Fibroblast of skin of left biceps (primary cell): ENCODE measurements around the gene SORBS1.

Experiments used
- DNase-seq, 2 experiments: peaks; one replicate each; pipeline ENCODE4 v3.0.0-alpha.2; 2013; ENCODE audit warnings: low read depth in 2 of 2

SORBS1 gene

DNA sequence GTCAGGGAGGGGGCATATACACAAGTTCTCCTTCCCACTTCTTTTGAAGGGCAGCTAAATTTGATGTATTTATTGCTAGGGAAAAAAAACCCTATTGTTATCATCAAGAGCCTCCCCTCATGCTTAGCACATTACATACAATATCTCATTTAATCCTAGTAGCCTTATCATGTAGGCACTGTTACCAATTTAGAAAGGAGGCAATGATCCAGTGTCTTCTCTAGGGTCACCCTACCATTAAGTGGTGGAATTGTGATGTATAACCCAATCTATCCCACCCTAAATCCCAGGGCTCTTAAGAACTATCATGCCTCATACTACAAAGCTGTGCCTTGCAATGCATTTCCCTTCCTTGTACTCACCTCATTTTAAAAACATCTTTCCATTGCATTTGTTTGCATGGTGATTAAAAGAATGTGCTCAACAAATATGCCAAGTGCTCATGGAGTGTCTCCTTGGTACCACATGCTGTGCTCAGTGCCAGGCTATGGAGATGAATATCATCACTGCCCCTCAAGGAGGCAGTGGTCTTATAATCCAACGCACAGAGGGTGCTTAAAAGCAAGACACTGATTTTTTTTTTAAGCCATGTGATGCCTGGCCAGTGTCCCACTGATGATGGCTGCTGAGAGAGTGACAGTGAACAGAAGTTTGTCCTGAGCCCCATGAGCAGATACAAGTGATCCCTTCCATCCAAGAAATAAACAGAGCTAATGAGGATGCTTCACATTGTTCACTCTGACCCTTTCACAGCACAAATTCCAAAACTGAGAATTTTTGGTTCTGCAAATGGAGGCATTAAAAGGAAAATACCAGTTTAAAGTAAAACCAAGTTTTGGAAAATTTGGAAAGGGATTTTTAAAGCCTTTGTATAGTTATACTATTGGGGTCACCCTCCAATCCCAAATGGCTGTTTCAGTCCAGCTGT lies 98.2 kb downstream of the SORBS1 start:
- DNase-seq: no peak

DNA sequence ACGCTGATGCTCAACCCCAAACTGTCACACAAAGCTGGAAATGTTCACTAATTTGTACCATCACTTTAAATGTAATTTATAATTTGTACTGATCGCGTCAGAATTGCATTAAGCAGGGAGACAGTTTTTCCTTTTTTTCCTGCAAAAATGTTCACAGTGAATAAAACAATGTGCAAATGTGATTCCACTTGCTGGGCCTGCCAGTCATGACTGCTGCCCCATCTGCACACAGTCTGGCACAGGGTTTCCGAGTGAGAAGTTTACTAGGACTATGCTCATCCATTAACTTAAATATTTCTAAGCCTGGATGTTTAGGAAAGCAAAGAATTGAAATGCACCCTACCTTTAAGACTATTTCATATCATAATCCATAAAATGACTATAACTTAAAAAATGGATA lies 99.6 kb downstream of the SORBS1 start:
- no peak for DNase-seq

DNA sequence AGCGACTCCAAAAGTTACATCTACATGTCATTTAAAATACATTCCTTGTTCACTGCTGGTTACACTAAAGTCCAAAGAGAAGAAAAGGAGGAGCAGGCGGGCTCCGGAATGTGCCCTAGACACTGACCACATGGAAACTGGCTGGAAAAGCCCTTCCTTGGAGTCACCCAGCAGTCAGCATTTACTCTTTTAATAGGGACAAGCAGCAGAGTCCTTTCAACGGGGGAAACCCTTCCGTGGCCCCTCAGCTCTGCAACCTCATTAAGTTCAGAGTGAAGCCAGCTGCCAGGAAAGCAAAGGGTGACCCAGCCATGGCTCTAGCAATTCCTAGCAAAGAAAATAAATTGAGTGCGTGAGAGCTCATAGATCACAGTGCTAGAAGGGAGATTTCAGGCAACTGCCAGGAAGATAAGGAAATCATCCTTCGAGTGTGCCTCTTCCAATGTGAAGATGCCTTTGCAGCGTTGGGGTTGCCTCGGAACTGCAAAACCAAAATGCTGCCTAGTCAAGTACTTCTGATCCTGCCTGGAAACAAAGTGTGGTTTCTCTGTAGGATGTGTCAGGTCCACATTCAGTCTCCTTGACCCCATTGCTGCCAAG lies 101.6 kb downstream of the SORBS1 start:
- no peak for DNase-seq

DNA sequence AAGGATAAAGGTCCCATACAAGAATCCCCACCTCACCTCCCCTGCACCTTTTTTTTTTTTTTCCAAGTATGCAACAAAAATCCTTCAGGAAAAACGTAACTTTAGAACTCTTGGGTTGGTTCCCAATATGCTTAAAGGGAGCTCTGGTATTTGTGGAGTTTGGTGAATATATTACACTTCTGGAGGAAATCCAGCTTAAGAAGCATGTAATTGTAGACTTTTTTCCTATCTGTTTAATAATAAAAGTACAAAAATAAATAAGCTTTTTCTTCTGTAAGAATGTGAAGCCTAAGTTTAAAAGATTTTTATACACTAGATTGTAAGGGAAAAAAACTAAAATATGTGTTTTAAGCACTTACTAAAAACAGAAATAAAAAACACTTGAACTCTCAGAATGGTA lies 102.3 kb downstream of the SORBS1 start:
- no peak for DNase-seq

DNA sequence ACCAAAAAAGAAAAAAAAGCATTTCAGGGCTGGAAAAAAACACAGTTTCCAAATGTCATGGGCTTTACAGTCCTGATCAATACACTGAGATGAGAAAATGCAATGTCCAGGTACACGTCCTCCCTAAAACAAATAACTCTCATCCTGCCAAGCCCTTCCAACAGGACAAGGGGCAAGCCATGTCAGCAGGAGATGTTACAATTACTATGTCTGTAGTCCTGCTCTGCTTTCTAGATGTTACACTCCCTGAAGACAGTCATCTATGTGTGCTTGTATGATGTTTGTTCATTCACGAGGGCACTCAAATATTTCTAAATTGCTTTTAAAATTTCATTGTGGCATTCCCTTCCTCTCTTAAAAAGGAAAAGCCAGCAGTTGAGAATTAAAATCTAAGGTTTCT lies 103.2 kb downstream of the SORBS1 start:
- no peak for DNase-seq

DNA sequence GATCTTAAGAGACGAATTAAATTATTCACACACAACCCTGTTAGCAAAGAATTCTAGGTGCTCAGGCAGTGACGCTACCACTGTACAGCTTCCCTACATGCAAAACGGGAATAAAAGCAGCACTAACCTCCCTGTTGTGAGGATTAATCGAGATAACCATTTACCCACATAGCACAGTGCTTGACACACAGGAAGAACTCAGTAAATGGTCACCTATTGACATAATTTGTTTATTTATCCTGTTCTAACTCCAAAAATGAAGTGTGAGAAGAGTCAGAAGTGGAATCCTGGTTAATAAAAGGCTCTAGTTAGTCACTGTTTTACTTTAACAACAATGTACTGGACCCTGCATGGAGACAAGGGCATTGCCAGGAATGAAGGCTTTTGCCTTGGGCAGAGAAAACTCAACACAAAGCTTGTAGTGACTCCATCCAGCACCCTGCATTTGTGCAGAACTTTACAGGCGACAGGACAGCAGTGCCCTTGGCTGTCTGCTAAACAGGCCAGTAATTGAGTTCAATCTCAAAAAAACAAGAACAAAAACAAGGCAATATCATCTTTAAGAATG lies 103.8 kb downstream of the SORBS1 start:
- no peak for DNase-seq

DNA sequence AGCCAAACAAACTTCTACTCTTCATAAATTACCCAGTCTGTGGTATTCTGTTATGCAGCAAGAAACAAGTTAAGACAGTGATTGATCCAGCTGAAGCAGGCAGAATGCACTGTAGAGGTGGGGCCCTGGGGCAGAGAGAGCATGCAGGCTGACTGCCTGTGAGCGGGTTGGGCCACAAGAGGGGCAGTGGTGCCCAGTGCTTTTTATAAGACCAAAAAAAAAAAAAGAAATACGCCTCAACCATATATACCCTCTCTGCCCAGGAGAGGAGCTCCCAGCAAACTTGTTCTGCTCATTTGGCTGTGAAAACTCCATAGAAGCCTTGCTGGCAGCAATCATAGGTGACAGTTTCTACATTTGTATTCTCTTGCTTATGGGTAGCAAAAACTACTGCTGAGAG lies 104.7 kb downstream of the SORBS1 start:
- no peak for DNase-seq

DNA sequence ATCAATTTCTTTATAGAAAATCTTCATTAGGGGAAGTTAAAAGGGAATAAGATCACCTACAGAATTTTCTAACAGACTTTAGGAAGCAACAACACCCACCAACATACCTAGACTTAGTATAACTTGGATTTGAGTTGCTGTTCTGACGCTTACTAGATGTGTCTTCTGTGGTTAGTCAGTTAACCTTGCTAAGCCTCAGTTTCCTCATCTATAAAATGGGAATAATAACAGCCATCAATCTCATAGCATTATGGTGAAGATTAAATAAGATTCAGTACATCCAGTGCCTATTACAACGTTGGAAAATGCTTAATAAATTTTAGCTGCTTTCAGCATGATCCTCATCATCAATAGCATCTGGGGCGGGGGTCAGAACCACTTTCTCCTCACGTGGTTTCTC lies 106.2 kb downstream of the SORBS1 start:
- no peak for DNase-seq

DNA sequence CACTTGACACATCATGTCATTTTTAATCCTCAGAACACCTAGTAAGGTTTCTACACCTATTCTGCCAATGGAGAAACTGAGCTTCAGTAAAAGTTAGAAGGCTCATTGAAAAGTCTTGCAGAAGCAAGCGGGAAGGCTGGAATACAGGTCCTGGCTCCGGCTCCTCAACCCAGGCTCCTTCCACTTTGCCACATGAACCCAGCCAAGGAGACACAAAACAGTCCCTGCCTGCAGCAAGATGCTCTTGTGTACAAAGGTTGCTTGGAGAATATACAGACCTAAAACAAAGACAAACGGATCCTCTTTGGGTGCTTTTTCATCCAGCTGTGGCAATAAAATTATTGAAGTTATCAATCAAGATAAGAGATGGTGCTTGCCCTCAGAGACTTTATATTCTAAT lies 106.8 kb downstream of the SORBS1 start:
- no peak for DNase-seq

DNA sequence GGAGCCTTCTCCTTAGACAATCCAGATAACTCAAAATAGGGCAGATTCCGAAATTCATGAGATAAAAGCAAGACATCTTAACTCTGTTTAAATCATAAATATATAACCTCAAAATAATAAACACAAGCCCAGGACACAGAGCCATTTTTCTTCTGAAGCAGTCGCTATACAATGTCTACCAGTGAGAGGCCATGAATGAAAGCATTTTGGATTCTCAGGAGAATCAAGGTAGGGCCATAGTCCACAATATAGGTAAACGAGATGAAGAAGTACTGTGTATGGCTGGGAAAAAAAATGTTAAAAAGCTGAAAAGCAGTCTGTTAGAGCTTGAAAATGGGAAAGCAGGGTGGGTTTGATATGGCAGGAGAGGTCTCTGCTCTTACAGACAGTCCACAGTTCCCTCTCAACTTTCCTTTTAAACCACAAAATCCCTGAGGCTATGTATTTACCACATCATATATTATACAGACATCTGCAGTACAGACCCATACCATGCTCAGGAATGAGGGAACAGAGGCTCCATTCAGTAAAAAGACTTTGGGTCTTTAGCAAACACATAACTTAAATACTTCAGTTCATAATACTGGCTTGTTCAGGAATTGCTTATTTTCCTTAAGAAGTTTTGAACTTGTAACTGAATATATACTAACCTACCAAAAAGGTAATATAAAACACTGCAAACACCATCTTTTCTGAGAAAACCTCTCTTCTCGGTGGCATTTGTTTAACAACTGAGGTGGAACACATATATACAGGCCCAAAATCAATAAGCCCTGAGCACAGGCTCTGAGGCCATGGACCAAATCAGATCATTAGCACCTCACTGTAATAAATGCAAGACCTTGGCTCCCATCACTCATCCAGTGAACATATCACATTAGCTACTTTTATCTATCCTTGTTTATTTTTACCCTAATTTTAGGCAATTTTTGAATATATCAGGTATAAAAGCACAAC lies 109.3 kb downstream of the SORBS1 start:
- DNase-seq: no peak

DNA sequence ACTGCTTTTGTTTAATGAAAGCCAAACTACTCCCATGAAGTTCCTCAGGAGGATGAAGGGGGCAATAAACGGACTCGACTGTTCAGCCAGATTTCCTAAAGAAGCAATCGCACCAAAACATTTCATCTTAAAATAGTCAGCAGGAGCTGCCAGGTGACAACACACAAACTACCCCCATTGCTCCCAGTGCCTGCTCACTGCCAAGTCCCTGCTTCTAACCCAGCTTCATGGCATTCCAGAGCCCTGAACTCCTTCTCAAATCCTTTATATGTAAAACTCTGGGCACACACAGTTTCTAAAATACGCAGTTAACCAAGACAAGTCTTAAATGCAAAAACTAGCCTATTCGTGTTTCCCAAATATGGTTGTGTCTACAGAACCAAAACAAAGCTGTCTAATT lies 110.0 kb downstream of the SORBS1 start:
- DNase-seq: no peak

DNA sequence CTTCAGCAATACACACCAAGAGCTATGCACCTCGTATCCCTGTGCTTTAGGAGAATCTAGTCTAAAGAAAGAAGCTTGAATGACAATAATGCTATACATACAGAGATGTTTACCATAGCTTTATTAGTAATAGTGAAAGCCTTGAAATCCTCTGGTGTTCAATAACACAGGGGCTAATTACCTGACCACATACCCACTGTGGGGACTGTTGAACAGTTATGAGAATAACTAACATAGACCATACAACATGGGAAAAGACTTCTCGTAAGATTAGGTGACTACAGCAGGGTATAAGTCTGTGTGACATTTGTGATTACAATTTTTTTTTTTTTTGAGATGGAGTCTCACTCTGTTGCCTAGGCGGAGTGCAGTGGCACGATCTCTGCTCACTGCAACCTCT lies 111.0 kb downstream of the SORBS1 start:
- DNase-seq: no peak

DNA sequence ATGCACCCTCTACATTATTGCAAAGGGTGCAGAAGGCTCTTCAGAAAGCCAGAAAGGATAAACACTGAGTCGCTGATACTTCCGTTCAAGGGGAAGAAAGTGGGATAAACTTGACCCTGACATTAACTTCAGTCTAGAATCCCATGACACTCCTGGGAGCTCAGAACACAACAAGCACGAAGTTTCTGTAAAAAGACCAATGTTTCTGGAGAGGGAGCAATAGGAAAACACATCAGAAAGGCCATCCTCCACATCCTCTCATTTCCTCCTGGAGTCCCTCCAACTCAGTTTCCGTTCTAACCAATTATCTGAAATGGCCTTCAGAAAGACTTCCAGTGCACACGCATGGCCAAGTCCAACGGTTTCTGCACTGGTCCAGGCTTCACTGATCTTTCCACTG lies 113.5 kb downstream of the SORBS1 start:
- no peak for DNase-seq

DNA sequence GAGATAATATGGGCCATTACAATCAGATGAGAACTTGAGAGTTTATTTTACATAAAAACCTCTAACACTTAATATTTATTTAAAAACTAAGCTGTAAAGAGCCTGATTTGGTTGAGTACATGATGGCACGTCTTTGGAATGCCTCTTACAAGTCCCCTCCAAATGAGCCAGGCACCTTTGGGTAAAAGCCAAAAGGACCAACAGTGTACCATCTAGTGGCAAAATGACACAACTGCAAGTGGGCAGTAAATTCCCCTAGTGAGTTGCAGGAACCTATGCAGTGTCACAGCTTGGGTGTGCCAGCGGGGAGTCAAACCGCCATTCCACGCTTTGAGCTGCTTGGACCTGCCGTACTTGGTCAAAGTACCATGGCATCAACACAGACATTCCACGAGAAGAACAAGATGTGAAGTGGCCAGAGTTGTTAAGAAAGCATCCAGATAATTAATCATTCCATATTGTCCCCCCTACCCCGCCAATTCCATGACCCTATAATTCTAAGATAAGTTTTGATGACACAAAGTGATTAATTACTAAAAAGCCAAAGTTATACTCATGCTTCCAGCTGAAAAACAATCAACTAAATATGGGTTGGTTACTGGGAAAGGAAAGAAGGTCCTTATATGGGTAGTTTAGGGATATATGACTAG lies 115.2 kb downstream of the SORBS1 start:
- DNase-seq: peak; percentile 28 to 32

DNA sequence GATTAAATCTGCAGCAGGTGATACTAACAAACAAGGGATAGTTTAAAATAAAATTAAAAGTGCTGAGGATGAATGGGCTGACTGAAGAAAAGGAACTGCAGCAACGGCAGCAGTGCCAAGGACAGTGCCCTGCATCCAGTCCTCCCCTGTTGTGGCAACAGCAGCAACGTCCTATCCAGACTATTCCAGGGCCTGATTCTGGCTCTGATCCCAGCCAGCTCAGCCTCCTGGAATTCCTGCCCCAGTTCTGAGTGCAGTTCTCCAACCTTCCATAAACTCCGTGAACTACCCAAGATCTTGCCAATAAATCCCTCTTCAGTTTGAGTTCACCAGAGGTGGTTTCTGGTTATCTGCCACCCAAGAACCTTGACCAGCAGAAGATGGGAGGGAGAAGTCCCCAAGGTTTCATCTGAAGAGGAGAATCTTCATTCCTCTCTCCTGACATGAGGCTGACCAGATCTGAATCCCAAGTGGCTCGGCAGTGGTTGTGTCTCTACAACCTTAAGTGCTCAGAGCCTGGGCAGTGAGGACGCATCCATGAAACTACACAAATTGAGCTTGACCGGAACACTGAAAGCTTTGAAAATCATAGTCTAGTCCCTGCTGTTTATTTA lies 115.8 kb downstream of the SORBS1 start:
- DNase-seq: peak; percentile 21 to 26

DNA sequence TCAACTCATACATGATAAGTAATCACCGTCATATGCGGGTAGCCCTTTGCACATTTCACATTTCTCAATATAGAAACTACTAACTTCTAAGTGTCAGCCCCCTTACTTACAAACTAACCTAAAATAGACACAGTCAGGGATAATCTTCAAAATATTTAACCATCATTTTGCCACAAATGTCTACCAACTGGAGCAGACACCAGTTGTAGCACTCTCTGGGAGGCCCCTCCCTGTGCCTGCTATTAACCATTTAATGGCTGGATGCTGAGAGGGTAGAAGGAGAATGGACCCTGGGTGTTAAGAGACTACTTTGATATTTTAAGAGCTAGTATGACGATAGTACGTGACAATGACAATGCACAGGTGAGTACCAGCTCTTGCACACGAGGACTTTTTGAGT lies 116.4 kb downstream of the SORBS1 start:
- no peak for DNase-seq

DNA sequence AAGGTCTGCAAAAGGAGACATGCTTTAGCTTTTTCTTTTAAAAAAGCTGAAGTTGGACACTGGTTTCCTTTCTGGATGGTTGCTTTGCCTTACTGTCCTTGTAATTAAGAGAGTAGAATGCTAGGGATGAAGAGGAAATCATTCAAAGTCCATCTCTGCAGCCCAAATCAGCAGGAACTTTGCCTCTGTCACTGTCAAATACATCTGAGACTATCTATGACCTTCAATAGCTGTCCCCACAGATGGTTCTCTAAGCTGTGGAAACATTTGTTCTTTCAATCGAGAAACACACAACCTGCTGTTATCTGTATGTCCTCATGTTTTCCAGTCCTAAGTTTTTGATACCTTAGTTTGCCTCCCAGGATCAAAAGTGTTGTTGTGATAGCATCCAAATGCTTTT lies 117.5 kb downstream of the SORBS1 start:
- no peak for DNase-seq

DNA sequence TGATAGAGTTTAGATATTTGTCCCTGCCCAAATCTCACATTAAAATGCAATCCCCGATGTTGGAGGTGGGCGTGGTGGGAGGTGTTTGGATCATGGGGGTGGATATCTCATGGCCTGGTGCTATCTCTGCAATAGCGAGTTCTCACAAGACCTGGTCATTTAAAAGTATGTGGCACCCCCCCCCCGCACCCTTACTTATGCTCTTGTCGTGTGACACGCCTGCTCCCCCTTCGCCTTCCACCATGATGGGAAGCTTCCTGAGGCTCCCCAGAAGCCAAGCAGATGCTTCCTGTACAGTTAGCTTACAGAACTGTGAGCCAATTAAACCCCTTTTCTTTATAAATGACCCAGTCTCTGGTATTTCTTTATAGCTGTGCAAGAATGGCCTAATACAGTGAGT lies 118.8 kb downstream of the SORBS1 start:
- DNase-seq: no peak

DNA sequence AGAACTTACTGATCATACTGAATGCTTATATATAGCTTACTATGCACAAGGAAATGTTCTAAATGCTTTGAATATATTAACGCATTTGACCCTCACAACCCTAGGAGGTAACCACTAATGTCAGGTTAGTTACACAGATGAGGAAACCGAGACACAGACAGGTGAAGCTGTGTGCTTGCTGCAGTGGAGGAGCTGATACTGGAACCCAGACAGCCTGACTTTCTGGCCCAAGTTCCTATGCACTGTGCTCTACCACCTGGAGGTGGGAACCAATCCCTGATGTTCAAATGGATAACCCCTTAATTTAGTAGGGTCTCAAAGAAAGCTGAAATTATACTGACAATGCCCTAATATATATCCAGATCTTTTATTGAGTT lies 119.6 kb downstream of the SORBS1 start:
- no peak for DNase-seq

DNA sequence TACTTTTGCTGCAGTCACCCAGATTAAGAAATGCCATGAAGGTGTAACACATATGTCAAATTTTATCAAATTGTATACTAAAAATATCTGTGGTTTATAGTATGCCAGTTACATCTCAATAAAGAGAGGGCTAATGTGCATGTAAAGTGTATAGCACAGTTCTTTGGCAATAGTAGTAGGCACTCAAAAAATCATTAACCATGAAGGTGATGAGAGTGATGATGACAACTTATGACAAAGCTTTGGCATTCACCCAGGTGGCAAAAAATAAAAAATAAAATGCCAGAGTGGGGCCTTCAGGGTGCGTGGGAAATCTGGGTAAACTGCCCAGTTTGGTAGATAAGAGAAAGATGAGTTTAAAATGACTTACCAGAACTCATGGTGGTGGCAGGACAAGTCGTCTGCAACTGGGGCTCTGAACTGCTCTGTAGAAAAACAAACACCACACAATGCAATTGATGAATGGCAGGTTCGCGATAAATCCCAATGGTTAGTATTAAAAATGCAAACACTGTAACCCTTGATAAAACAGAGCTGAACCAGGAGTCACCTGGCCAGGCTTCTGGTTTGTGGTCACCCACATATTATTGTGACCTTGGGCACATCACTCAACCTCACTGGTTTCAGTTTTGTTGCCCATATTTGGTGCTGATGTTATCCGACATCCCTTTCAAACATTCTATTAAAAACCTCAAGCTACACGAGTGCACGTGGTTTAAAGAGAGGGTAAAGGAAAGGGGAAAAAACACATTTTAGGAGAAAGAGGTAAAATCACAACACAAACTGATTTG lies 120.2 kb downstream of the SORBS1 start:
- no peak for DNase-seq
